SIG-M5 treated with dmso at 0.1 percent for 504 hours (cell line): ENCODE data around the gene RGSL1.
"Not testable (repeated sequence)": the region's sequence is repeated elsewhere in the genome, so short reads cannot be mapped to it uniquely, and the experiment has no call there.

Source experiments
- DNase-seq: peaks from one replicate; lab custom pipeline; 2025; ENCODE audit not compliant: unreplicated experiment; lab: John Stamatoyannopoulos, UW

Gene RGSL1

GRCh38 chr1:182446033-182446669 is 3.8 kb upstream of the RGSL1 start:
- peak; percentile 84 for DNase-seq

GRCh38 chr1:182447124-182447523 is 2.8 kb upstream of the RGSL1 start:
- DNase-seq = not testable (repeated sequence)

GRCh38 chr1:182447660-182448059 is 2.3 kb upstream of the RGSL1 start:
- DNase-seq = no peak

GRCh38 chr1:182453631-182454030 is 3.7 kb downstream of the RGSL1 start:
- DNase-seq = no peak

- DNase-seq = no peak
These were observed 7.9 kb downstream of the RGSL1 start for GRCh38 chr1:182457844-182458243.

- DNase-seq = peak; percentile 18
These were observed 10.0 kb downstream of the RGSL1 start for GRCh38 chr1:182459949-182460348.

GRCh38 chr1:182460550-182460951 is 10.6 kb downstream of the RGSL1 start:
- peak; percentile 99 for DNase-seq

GRCh38 chr1:182473556-182473955 is 23.6 kb downstream of the RGSL1 start:
- DNase-seq = no peak

GRCh38 chr1:182476625-182477024 is 26.7 kb downstream of the RGSL1 start:
- DNase-seq = no peak

GRCh38 chr1:182478238-182478637 is 28.3 kb downstream of the RGSL1 start:
- no peak for DNase-seq

GRCh38 chr1:182484067-182484466 is 34.1 kb downstream of the RGSL1 start:
- DNase-seq = no peak

GRCh38 chr1:182484531-182485257 is 34.7 kb downstream of the RGSL1 start:
- DNase-seq = peak; percentile 99

GRCh38 chr1:182485861-182486260 is 35.9 kb downstream of the RGSL1 start:
- DNase-seq = peak; percentile 11

GRCh38 chr1:182488803-182489202 is 38.9 kb downstream of the RGSL1 start:
- no peak for DNase-seq

GRCh38 chr1:182493063-182493462 is 43.1 kb downstream of the RGSL1 start:
- peak; percentile 77 for DNase-seq

GRCh38 chr1:182495002-182495401 is 45.1 kb downstream of the RGSL1 start:
- no peak for DNase-seq

GRCh38 chr1:182495693-182496092 is 45.7 kb downstream of the RGSL1 start:
- no peak for DNase-seq

- no peak for DNase-seq
These were observed 57.7 kb downstream of the RGSL1 start for GRCh38 chr1:182507685-182508084.

- no peak for DNase-seq
These were observed 65.6 kb downstream of the RGSL1 start for GRCh38 chr1:182515556-182515955.

- DNase-seq = peak; percentile 28
These were observed 70.8 kb downstream of the RGSL1 start for GRCh38 chr1:182520736-182521135.

GRCh38 chr1:182525342-182525741 is 75.4 kb downstream of the RGSL1 start:
- no peak for DNase-seq

- DNase-seq = peak; percentile 40
These were observed 77.7 kb downstream of the RGSL1 start for GRCh38 chr1:182527680-182528079.

- DNase-seq = not testable (repeated sequence)
These were observed 78.3 kb downstream of the RGSL1 start for GRCh38 chr1:182528206-182528605.
